Posterior vena cava (tissue), 2 donors: ENCODE measurements around the gene MRGPRX4. TPM values are rescaled to one million over a fixed set of nuclear protein-coding genes. Genes with fewer than 3 reads are reported as not detected.

Source experiments
- DNase-seq: peaks from one replicate; pipeline ENCODE4 v3.0.0-alpha.2; 2020; ENCODE audit warnings: low spot score
- intact Hi-C, 2 donors: fragments of 100-400 bp; cut with DNase I; formaldehyde crosslinking; loops; one replicate each; pipeline versions ENCODE4 v1.14.1 to v1.14.2; 2022 to 2023
- total RNA-seq, 2 donors: library from RNA; stranded (reverse); fragmentation: NEBNext Ultra II Directional; extraction: Animal tissue kit (Norgen Biotek cat#: 25700); gene quantifications; one replicate each; pipeline ENCODE4 v1.2.1, GENCODE V29; 2021
- donor health status: DM: yes; HTN: yes; CAD: no.
- donor health status: DM: yes; HTN: yes; CAD: no.

MRGPRX4 gene
- total RNA-seq, 2 donors from 2014 or later = not detected

DNA sequence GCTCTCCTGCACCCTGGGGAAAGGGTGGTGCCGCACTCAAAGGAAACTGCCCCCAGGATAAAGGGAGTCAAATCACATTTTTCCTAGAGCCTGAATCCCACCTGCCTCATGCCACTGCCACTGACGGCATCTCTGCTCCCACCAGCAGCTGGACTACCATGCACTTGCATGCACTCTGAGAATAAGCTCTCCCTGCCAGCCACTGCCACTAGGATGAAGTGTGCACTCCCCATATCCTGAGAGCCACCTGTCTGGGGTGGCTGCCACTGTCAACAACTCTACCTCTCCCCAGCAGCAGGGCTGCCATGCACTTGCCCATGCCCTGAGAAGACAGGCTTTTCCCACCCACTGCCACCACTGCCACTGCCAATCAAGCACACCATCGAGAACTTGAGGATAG, 31.6 kb downstream of the MRGPRX4 start:
- intact Hi-C loops = no loop called here
- no peak for DNase-seq

DNA sequence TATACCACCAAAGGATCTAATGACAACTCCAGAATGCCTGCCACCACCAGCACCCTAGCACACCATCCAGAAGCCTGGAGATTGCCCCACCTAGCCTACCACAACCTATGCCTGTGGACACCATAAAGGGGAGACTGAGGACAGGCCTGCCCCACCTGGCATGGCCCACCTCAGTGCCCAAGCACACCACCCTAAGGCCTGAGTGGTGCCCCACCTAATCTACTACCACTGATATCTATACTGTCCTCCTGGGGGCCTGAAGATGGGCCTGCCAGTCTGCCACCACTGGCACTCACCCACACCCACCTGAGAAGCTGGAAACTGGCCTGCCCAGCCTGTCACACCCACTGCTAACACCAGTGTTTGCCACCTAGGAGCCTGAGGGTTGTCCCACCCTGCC, 32.1 kb downstream of the MRGPRX4 start:
- intact Hi-C loops = loop anchor here in 1 of 2 donors (1.0 kb wide), 1 partner anchor 17 kb away; no protein-coding TSS in a partner anchor
- no peak for DNase-seq

DNA sequence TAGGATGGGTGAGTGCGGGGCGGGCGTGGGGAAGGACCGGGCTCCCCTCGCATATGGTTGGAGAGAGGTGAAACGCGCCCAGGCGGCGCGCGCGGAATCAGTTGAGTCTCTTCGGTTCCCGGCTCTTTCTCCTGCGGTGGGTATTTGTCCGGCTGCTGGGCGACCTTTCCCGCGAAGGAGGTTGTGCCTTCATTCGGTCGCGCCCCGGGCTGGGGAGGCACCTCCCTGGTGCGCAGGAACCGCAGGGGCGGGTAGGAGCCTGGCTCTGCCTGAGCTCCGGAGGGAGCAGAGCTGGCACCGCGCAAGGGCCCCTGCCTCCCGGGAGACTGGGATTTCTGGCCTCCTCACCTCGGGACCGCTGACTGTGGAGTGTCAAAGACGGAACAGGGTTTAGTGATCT, 36.4 kb downstream of the MRGPRX4 start:
- intact Hi-C loops = no loop called here
- no peak for DNase-seq

DNA sequence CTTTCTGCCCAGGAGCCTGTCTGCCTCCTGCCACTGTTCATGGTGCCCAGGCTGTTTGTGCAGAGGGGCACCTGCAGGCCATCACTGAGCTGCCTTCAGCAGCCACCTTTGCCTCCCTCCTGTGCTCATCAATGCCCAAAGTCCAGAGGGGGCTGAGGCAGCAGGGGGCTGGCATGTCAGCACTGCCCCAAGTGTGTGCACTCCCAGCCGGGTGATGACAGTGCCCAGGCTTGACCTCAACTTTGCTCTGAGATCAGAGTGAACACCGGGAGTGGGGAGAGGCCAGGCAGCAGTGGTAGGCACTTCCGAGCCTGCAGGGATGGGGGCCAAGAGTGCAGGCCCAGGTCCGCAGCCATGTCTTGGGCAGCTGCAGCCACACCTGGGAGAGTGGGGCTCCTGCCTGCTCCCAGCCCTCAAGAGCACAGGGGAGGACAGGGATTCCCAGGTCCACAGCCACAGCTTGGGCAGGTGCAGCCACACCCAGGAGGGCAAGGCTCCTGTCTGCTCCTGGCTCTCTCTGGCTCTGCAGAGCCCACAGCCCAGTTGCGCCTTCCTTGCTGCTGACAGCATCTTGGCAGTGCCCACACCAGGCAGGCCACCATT, 48.7 kb downstream of the MRGPRX4 start:
- intact Hi-C loops = no loop called here
- no peak for DNase-seq

GRCh38 chr11:18222814-18223421, 50.3 kb downstream of the MRGPRX4 start:
- intact Hi-C loops = no loop called here
- DNase-seq = no peak

Other genes starting within 250 kb of the MRGPRX4 start
- gene SERGEF, start 159.8 kb upstream of the MRGPRX4 start, total RNA-seq = 10 to 100 TPM; 32.6 to 37.9 TPM
- gene TPH1, start 126.6 kb upstream of the MRGPRX4 start, total RNA-seq = under 1 TPM; 0.33 to 0.65 TPM
- 10 to 100 TPM in 1 of 2 donors, 1 to 10 TPM in 1; 9.9 to 10.2 TPM for gene SAAL1, start 66.8 kb upstream of the MRGPRX4 start, total RNA-seq
- not detected for gene MRGPRX3, start 40.3 kb upstream of the MRGPRX4 start, total RNA-seq
- gene SAA4, start 64.0 kb downstream of the MRGPRX4 start, total RNA-seq = under 1 TPM in 1 of 2 donors, not detected in 1; 0.38 TPM
- 10 to 100 TPM; 41.4 to 57.1 TPM for gene SAA2, start 75.8 kb downstream of the MRGPRX4 start, total RNA-seq
- gene SAA1, start 93.4 kb downstream of the MRGPRX4 start, total RNA-seq = 100 to 1,000 TPM; 209 to 324 TPM
- 10 to 100 TPM; 12.8 to 16.4 TPM for gene HPS5, start 149.3 kb downstream of the MRGPRX4 start, total RNA-seq
- gene GTF2H1, start 149.7 kb downstream of the MRGPRX4 start, total RNA-seq = 10 to 100 TPM; 38.6 to 39.1 TPM
- 100 to 1,000 TPM; 623 to 777 TPM for gene LDHA, start 221.7 kb downstream of the MRGPRX4 start, total RNA-seq
- gene LDHC, start 239.5 kb downstream of the MRGPRX4 start, total RNA-seq = not detected